Lower leg skin (tissue), 3 donors: Measurements from ENCODE around the gene POU3F3.

Experiments
- CTCF ChIP-seq, 3 donors: fragments of 450-650 bp; IDR thresholded peaks; one replicate each; pipeline ENCODE4 v1.5.1; 2016; ENCODE audit warnings: antibody characterized with exemption in 3 of 3, mild to moderate bottlenecking in 3 of 3, moderate library complexity in 2 of 3
- POLR2A ChIP-seq, 2 donors: fragments of 450-650 bp; IDR thresholded peaks; one replicate each; pipeline ENCODE4 v1.6.1; 2016 to 2017; ENCODE audit warnings: antibody characterized with exemption in 2 of 2, mild to moderate bottlenecking in 1 of 2, moderate library complexity in 1 of 2

DNA sequence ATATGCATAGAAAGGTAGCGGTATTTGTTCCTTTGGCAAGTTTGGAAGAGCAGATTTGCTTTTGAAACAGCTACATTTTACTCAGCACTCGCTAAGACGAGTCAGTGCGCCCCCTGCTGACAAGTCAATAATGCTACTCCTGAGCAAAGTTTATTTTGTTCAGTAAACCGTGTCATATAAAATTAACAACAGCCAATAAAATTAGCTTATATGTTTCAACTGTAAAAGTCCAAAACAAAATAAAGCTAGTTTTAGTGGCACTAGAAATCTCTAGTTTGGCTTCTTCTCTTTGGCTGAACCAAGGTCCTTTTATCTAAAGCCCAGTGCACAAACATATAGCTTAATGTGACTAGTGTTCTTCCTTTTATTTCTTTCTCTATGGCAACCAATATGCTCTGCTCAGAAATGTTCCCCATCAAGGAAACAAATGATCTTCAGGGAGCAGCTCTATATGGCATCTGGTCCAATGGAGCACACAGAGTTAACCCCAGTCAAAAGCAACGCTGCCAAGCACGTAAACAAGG, 4.2 kb upstream of the POU3F3 start:
- TF ChIP-seq CTCF (IDR thresholded peaks at IDR 0.05) (peak in 1 of 3 donors; percentile 9), POLR2A (IDR thresholded peaks at IDR 0.05) (no peak)
